Measurements from ENCODE around the gene ACACB.

The ACACB gene

GRCh38 chr12:109179927-109180326 lies 63.5 kb downstream of the ACACB start:
- no peak for DNase-seq

- DNase-seq = no peak
These were observed 65.9 kb downstream of the ACACB start for GRCh38 chr12:109182041-109182839.

DNA sequence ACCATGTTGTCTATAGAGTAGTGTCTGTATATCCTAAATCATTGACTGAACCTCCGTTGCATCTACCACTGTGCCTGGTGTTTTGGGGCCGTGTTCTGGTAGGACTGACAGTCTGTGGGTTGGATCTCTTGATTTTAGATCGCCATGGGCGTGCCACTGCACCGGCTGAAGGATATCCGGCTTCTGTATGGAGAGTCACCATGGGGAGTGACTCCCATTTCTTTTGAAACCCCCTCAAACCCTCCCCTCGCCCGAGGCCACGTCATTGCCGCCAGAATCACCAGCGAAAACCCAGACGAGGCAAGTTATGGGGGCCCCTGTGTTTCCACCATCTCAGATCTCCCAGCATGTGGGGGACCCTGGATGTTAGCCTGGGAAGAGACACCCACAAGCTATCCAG lies 69.1 kb downstream of the ACACB start:
- no peak for DNase-seq

- no peak for DNase-seq
These were observed 70.7 kb downstream of the ACACB start for GRCh38 chr12:109186993-109187653.

DNA sequence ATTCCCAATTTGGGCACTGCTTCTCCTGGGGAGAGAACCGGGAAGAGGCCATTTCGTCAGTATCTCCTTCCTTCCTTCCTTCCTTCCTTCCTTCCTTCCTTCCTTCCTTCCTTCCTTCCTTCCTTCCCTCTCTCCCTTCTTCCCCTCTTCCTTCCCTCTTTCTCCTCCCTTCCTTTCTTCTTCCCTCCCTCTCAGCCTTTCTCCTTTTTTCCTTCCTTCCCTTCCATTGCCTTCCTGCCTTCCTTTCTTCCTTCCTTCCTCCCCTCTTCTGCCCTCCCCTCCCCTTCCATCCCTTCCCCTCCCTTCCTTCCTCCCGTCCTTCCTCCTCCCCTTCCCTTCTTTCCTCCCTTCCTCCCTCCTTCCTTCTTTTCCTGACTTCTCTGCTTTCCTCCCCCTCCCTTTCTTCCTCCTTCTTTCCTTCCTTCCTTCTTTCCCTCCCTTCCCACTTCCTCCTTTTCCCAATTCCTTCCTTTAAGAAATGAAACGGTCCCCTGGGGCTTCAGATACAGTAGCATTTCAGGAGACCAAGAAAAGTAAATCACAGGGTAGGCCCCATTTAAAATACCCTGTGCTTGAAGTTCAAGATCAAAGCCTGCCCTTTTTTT lies 71.8 kb downstream of the ACACB start:
- no peak for DNase-seq

- DNase-seq = no peak
These were observed 72.9 kb downstream of the ACACB start for GRCh38 chr12:109189291-109189690.

DNA sequence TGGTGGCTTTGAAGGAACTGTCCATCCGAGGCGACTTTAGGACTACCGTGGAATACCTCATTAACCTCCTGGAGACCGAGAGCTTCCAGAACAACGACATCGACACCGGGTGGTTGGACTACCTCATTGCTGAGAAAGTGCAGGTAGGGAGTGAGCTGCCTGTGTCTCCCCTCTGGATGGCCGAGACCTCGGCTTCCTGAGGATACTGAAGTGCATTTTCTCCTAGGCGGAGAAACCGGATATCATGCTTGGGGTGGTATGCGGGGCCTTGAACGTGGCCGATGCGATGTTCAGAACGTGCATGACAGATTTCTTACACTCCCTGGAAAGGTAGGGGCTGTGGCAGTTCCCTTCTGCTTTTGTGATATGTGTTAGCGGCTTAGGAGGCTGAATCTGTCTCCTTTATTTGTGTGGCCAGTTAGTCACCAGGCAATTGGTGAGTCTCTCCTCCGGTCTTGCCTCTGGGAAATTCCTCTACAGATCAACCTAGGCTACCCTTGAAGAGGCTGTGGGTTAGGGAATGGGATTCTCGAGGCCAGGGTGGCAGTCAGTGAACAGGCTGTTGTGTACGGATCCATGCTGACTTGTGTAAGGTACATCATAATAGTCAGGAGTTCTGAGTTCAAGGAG lies 75.3 kb downstream of the ACACB start:
- DNase-seq = no peak

GRCh38 chr12:109192358-109192757 lies 76.0 kb downstream of the ACACB start:
- DNase-seq = no peak

- no peak for DNase-seq
These were observed 77.5 kb downstream of the ACACB start for GRCh38 chr12:109193896-109194295.

GRCh38 chr12:109196332-109196731 lies 79.9 kb downstream of the ACACB start:
- no peak for DNase-seq

GRCh38 chr12:109197327-109197726 lies 80.9 kb downstream of the ACACB start:
- DNase-seq = no peak

DNA sequence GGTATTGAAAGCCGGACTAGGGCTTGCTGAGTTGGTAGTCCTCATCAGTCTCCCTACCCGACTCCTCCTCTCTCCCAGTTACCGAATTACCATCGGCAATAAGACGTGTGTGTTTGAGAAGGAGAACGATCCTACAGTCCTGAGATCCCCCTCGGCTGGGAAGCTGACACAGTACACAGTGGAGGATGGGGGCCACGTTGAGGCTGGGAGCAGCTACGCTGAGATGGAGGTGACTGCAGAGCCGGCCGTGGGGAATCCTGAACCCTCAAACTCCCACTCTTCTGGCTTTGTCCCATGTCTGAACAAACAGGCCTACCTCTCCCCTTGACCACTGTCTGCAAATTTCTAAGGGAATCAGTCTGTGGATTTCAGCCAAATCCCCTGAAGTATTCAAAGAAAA lies 82.9 kb downstream of the ACACB start:
- DNase-seq = no peak

DNA sequence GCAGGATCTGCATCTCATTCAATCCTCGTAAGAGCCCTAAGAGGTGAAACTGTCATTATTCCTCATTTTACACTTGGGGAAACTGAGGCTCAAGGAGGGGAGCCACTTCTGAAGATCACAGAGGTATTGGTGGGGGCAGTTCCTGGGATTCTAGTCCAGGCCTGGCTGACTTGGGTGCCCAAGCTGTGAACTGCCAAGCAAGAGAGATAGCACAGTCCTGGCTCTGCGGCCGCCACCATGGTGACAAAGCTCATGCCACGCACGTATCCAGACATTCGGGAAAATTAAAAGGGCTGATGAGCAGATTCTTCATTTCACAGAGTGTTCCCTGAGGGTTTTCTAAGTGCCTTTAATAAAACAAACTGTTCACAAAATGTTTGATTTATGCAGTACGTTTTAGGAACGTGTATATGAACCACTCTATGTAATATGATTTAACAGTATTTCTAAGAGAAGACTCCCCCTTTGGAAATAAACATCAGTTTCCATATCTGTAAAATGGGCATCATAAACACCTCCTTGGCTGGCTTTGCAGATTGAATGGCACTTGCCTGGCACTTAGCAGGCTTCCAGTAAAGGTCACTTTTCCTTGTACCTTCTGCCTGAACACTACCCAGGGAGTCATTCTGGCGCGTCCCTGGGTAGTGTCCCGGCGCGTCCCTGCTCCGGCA lies 84.6 kb downstream of the ACACB start:
- DNase-seq = no peak

GRCh38 chr12:109201496-109201885 lies 85.1 kb downstream of the ACACB start:
- no peak for DNase-seq

DNA sequence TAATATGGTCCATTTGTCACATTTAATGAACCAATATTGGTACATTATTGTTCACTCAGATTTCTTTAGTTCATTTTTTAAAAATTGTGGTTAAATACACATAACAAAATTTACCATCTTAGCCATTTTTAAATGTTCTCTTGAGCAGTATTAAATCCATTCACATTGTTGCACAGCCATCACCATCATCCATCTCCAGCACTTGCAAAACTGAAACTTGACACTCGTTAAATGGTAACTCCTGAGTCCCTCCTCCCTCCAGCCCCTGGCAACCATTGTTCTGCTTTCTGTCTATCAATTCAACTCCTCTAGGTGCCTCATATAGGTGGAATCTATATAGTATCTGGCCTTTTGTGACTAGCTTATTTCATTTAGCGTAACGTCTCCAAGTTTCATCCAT lies 86.4 kb downstream of the ACACB start:
- no peak for DNase-seq

DNA sequence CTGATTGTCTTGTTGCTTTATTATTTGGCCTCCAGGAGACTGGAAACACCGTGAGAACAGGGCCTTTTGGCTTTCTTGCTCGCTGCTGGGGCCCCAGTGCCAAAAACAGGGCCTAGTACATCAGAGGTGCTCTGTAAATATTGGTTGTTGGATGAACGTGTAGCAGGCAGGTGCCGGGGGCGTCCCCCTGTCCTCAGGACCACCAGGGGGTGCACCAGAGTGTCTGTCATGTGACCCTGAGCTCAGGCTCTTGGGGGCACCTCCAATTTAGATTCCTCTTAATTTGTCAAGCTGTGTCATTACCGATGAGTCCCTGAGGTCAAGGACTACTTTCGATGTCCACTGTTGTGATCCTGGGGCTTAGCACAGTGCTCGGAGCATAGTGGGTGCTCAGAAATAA lies 87.1 kb downstream of the ACACB start:
- no peak for DNase-seq

DNA sequence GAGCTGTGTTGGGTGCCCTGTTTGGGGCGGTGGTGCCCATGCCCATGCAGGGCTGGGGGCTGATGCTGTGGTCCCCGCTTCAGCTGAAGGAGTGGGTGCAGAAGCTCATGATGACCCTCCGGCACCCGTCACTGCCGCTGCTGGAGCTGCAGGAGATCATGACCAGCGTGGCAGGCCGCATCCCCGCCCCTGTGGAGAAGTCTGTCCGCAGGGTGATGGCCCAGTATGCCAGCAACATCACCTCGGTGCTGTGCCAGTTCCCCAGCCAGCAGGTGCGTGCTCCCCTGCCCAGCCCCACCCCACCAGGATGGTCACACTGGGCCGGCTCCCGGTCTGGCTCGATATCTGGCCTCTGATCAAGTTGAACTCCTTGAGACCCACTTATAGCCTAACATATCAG lies 92.7 kb downstream of the ACACB start:
- no peak for DNase-seq

DNA sequence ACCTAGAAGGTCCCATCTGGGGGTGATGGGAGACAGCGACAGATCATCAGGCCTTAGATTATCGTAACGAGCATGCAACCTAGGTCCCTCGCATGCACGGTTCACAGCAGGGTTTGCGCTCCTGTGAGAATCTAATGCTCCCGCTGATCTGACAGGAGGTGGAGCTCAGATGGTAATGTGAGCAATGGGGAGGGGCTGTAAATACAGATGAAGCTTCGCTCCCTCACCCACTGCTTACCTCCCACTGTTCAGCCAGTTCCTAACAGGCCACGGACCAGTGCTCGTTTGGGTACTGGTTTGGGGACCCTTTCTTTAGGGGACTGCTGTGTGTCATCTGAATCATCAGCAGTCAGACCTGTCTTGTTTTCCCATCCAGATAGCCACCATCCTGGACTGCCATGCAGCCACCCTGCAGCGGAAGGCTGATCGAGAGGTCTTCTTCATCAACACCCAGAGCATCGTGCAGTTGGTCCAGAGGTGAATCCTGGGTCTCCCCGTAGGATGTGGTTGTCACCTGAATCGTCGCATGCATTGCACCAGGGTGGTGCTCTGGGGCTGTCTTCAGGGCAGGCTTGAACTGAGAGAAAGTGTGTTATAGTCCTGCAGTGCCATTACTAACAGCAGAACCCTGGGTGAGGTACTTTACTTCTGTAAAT lies 96.2 kb downstream of the ACACB start:
- DNase-seq = no peak

DNA sequence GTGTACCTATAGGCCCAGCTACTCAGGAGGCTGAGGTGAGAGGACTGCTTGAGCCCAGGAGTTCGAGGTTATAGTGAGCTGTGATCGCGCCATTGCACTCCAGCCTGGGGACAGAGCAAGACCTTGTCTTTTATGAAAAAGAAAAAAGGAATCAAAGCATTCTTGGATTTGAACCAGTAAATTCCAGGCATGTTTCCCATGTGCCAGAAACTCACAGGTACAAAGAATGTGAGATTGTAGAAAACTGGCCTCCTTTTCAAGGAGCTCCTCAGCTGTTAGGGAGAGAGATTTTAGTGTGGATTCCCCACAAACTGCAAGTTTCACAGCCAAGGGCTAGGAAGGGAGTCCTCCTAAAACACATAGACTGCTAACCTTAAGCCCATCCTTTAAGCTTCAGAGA lies 97.7 kb downstream of the ACACB start:
- no peak for DNase-seq

DNA sequence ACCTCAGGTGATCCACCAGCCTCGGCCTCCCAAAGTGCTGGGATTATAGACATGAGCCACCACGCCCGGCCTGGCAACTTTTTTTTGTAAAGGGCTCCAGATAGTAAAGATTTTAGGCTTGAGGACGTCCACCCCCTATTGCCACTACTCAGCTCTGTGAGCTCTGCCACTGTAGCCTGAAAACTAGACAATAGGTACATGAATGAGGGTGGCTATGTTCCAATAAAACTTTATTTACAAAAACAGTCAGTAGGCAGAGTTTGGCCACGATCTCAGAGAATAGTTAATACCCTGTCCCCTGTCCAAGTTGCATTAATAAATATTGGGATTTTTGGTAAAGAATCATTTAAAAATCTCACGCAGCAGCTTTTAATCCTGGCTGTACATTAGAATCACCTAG lies 102.6 kb downstream of the ACACB start:
- DNase-seq = no peak

DNA sequence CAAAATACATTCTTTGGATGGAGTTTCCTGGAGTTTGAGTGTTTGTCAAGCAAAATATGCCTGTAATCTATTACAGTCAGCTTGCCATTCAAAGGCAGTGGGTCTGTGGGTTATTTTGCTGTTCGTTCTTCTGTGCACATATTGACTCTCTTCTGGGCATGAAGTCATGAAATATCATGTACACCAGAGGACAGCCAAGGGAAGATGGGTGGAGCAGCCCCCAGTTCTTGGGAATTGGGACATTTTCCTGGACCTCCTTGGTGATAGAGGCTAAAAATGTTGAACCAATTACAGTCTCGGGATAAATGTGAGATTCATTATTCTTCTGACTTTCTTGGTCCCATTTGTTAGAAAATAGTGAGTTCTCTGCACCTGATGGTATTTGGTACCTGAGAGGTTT lies 103.6 kb downstream of the ACACB start:
- no peak for DNase-seq

GRCh38 chr12:109221277-109221931 lies 105.0 kb downstream of the ACACB start:
- DNase-seq = no peak
